H9 (cell line): ENCODE data around the gene CENPC. TPM values are rescaled to one million over a fixed set of nuclear protein-coding genes. Genes with fewer than 3 reads are reported as not detected.

Experiments used
- DNase-seq: peaks from one replicate; pipeline ENCODE4 v3.0.0-alpha.2; 2017
- H2AFZ ChIP-seq: one replicate; pipeline ENCODE4 v1.6.1; 2013; ENCODE audit warnings: mild to moderate bottlenecking, low read length, control low read depth, moderate library complexity
- H2AK5ac ChIP-seq: 2 replicates; pipeline ENCODE4 v1.6.1; 2013; ENCODE audit warnings: low read length, control low read depth, mixed read lengths; ENCODE audit not compliant: insufficient read length
- H2BK120ac ChIP-seq: one replicate; pipeline ENCODE4 v1.6.1; 2013; ENCODE audit warnings: low read depth, mild to moderate bottlenecking, low read length, control low read depth, inconsistent platforms; ENCODE audit not compliant: poor library complexity, severe bottlenecking
- H2BK12ac ChIP-seq: 2 replicates; pipeline ENCODE4 v1.6.1; 2013; ENCODE audit warnings: low read length, control low read depth, mixed read lengths, low read depth; ENCODE audit not compliant: insufficient read length
- H2BK15ac ChIP-seq: 2 replicates; pipeline ENCODE4 v1.6.1; 2013; ENCODE audit warnings: low read depth, low read length, control low read depth
- H2BK20ac ChIP-seq: one replicate; pipeline ENCODE4 v1.6.1; 2013; ENCODE audit warnings: low read depth, mild to moderate bottlenecking, low read length, control low read depth, inconsistent platforms; ENCODE audit not compliant: poor library complexity, severe bottlenecking
- H2BK5ac ChIP-seq: 2 replicates; pipeline ENCODE4 v1.6.1; 2013; ENCODE audit warnings: low read length, control low read depth, mixed read lengths; ENCODE audit not compliant: insufficient read length
- H3K14ac ChIP-seq: 2 replicates; pipeline ENCODE4 v1.6.1; 2013; ENCODE audit warnings: low read length, control low read depth; ENCODE audit not compliant: insufficient read depth
- H3K18ac ChIP-seq: 2 replicates; pipeline ENCODE4 v1.6.1; 2013; ENCODE audit warnings: low read depth, mild to moderate bottlenecking, mixed read lengths, low read length, control low read depth; ENCODE audit not compliant: insufficient read length
- H3K23ac ChIP-seq: 2 replicates; pipeline ENCODE4 v1.6.1; 2013; ENCODE audit warnings: low read length, control low read depth, mixed read lengths, low read depth; ENCODE audit not compliant: insufficient read length
- H3K23me2 ChIP-seq: 2 replicates; pipeline ENCODE4 v1.6.1; 2013; ENCODE audit warnings: low read depth, mild to moderate bottlenecking, mixed read lengths, low read length, control low read depth; ENCODE audit not compliant: insufficient read length, poor library complexity, severe bottlenecking
- H3K27ac ChIP-seq: 2 replicates; pipeline ENCODE4 v1.5.1; 2013; ENCODE audit warnings: low read length, control low read depth, mixed read lengths, low read depth; ENCODE audit not compliant: insufficient read length
- H3K27me3 ChIP-seq: 2 replicates; pipeline ENCODE4 v1.6.1; 2013; ENCODE audit warnings: low read length, control low read depth, inconsistent platforms; ENCODE audit not compliant: insufficient read depth
- H3K4ac ChIP-seq: 2 replicates; pipeline ENCODE4 v1.6.1; 2013; ENCODE audit warnings: low read depth, mild to moderate bottlenecking, control low read depth, inconsistent platforms, low read length, moderate library complexity
- H3K4me1 ChIP-seq: 2 replicates; pipeline ENCODE4 v1.6.1; 2013; ENCODE audit warnings: low read length, control low read depth, inconsistent platforms; ENCODE audit not compliant: insufficient read depth
- H3K4me2 ChIP-seq: 2 replicates; pipeline ENCODE4 v1.6.1; 2013; ENCODE audit warnings: low read length, control low read depth, mixed read lengths; ENCODE audit not compliant: insufficient read length, insufficient read depth
- H3K56ac ChIP-seq: 2 replicates; pipeline ENCODE4 v1.6.1; 2013; ENCODE audit warnings: low read depth, mild to moderate bottlenecking, mixed read lengths, low read length, control low read depth; ENCODE audit not compliant: insufficient read length
- H3K79me1 ChIP-seq: 2 replicates; pipeline ENCODE4 v1.6.1; 2013; ENCODE audit warnings: low read depth, mild to moderate bottlenecking, moderate library complexity, low read length, control low read depth, inconsistent platforms; ENCODE audit not compliant: insufficient read depth, poor library complexity, severe bottlenecking
- H3K79me2 ChIP-seq: 2 replicates; pipeline ENCODE4 v1.6.1; 2013; ENCODE audit warnings: low read length, control low read depth, inconsistent platforms; ENCODE audit not compliant: insufficient read depth
- H3K9ac ChIP-seq: 2 replicates; pipeline ENCODE4 v1.6.1; 2013; ENCODE audit warnings: low read length, control low read depth, mixed read lengths; ENCODE audit not compliant: insufficient read length; ENCODE audit errors: extremely low read depth
- H3K9me3 ChIP-seq: one replicate; pipeline ENCODE4 v1.6.1; 2013; ENCODE audit warnings: low read depth, low read length, inconsistent platforms; ENCODE audit not compliant: control insufficient read depth
- H3T11ph ChIP-seq: one replicate; pipeline ENCODE4 v1.6.1; 2013; ENCODE audit warnings: mild to moderate bottlenecking, low read length, control low read depth, inconsistent platforms
- H4K20me1 ChIP-seq: one replicate; pipeline ENCODE4 v1.6.1; 2013; ENCODE audit not compliant: control insufficient read depth, insufficient read length, insufficient read depth
- H4K5ac ChIP-seq: 2 replicates; pipeline ENCODE4 v1.6.1; 2013; ENCODE audit warnings: low read depth, mild to moderate bottlenecking, mixed read lengths, low read length, control low read depth; ENCODE audit not compliant: insufficient read length
- H4K8ac ChIP-seq: replicated peaks from 2 replicates; pipeline ENCODE4 v1.6.1; 2013; ENCODE audit warnings: low read length, control low read depth, mixed read lengths, low read depth; ENCODE audit not compliant: insufficient read length
- H4K91ac ChIP-seq: 2 replicates; pipeline ENCODE4 v1.6.1; 2013; ENCODE audit warnings: low read depth, mild to moderate bottlenecking, moderate library complexity, mixed read lengths, low read length, control low read depth; ENCODE audit not compliant: insufficient read length
- H3K27ac Mint-ChIP-seq, 3 experiments: 2 replicates in 2 of 3; 3 replicates in 1 of 3; pipeline ENCODE4 v1.8.0; 2020 to 2021; ENCODE audit warnings: mixed read lengths in 3 of 3, mild to moderate bottlenecking in 1 of 3, moderate library complexity in 1 of 3
- H3K27me3 Mint-ChIP-seq: 2 replicates; pipeline ENCODE4 v1.8.0; 2021; ENCODE audit warnings: low read depth, mild to moderate bottlenecking, moderate library complexity, mixed read lengths
- H3K36me3 Mint-ChIP-seq, 3 experiments: 2 replicates in 2 of 3; 3 replicates in 1 of 3; pipeline ENCODE4 v1.8.0; 2020 to 2021; ENCODE audit warnings: low read depth in 3 of 3, mixed read lengths in 3 of 3; ENCODE audit not compliant: insufficient read depth in 1 of 3
- H3K4me1 Mint-ChIP-seq, 2 experiments: 2 replicates each; pipeline ENCODE4 v1.8.0; 2020; ENCODE audit warnings: mixed read lengths in 2 of 2
- H3K4me3 Mint-ChIP-seq, 2 experiments: 2 replicates in 1 of 2; 3 replicates in 1 of 2; pipeline ENCODE4 v1.8.0; 2020 to 2021; ENCODE audit warnings: mild to moderate bottlenecking in 2 of 2, mixed read lengths in 2 of 2, moderate library complexity in 1 of 2
- H3K9me3 Mint-ChIP-seq, 2 experiments: 2 replicates in 1 of 2; 3 replicates in 1 of 2; pipeline ENCODE4 v1.8.0; 2020; ENCODE audit warnings: mild to moderate bottlenecking in 2 of 2, mixed read lengths in 2 of 2, moderate library complexity in 1 of 2
- CTCF ChIP-seq: fragments of 200-600 bp; sonication (generic); conservative IDR thresholded peaks from 3 replicates; pipeline ENCODE4 v1.8.0; 2021; ENCODE audit warnings: antibody characterized with exemption, mild to moderate bottlenecking
- WGBS: extraction: QIAGEN DNeasy Blood & Tissue Kit; methylation state at CpG from one replicate; pipeline ENCODE4 v1.1.7; 2013; ENCODE audit warnings: missing lambda C conversion rate, low lambda C conversion rate, mixed read lengths; ENCODE audit not compliant: insufficient read length; ENCODE audit errors: extremely low coverage; 5-methylcytosine and 5-hydroxymethylcytosine counted together
- total RNA-seq: library from RNA; stranded (reverse); gene quantifications from 2 replicates; pipeline ENCODE4 v1.2.1, GENCODE V29; 2021

CENPC gene
- total RNA-seq, 1 experiment from 2014 or later: 18.8 TPM

DNA sequence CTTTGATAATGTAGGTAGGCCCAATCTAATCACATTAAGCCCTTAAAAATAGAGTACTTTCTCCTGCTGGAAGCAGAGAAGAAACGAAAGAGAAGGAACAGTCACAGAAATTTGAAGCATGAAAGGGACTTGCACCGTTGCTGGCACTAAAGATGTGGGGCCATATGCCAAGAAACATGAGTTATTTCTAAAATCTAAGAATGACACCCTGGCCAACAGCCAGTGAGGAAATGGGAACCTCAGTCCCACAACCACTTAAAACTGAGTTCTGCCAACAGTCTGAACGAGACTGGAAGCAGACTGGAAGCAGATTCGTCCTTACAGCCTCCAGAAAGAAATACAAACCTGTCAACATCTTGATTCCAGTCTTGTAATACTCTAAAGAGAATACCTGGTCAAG lies 70.1 kb downstream of the CENPC start:
- peaks cover 0 to under 1% of the 10 kb centered on the region in 2 experiments; a peak in 1 of 5 replicates for H3K9me3 Mint-ChIP-seq

More for the DNA sequence above, 70.1 kb downstream of the CENPC start:
- Histone ChIP-seq H3K27ac (no peak overlapping the region), H3K9ac (no peak overlapping the region), H3K9me3 (no peaks in the 10 kb centered on the region), H2BK120ac (no peak overlapping the region), H3K4me2 (no peak overlapping the region), H4K8ac (no peak overlapping the region), H2AFZ (no peak overlapping the region), H2AK5ac (no peak overlapping the region), H2BK12ac (no peak overlapping the region), H2BK5ac (no peak overlapping the region), H3K27me3 (no peaks in the 10 kb centered on the region), H2BK15ac (no peak overlapping the region), H3T11ph (no peak overlapping the region), H3K23me2 (no peaks in the 10 kb centered on the region), H3K56ac (no peak overlapping the region), H3K4ac (no peak overlapping the region), H3K79me2 (no peaks in the 10 kb centered on the region), H3K23ac (no peak overlapping the region), H4K20me1 (no peaks in the 10 kb centered on the region), H3K4me1 (no peaks in the 10 kb centered on the region), H3K79me1 (no peaks in the 10 kb centered on the region), H2BK20ac (no peak overlapping the region), H3K18ac (no peak overlapping the region), H3K14ac (no peak overlapping the region), H4K91ac (no peak overlapping the region), H4K5ac (no peak overlapping the region)
- no peak for DNase-seq
- Mint-ChIP-seq H3K27me3 (no peaks in the 10 kb centered on the region), H3K36me3 (peaks cover 15 to 42% (median 39%) of the 10 kb centered on the region in 3 experiments), H3K4me3 (no peak overlapping the region), H3K4me1 (peaks cover 26 to 35% of the 10 kb centered on the region in 2 experiments), H3K27ac (no peak overlapping the region)
- TF ChIP-seq CTCF: no peak
- no CpG with 5 or more reads among the region's 4 CpGs for WGBS
